Ureter (tissue), 1 donor: ENCODE data around the gene DCTN5. TPM values are rescaled to one million over a fixed set of nuclear protein-coding genes. Genes with fewer than 3 reads are reported as not detected.

Experiments
- DNase-seq: peaks from one replicate; pipeline ENCODE4 v3.0.0-alpha.2; 2020; ENCODE audit warnings: low spot score
- total RNA-seq: library from RNA; stranded (reverse); gene quantifications from one replicate; pipeline ENCODE4 v1.2.4, GENCODE V29; 2023
- donor health status: DM: yes; HTN: yes; CAD: no.

The DCTN5 gene
- total RNA-seq, 1 donor from 2014 or later = 76.8 TPM

- DNase-seq = no peak
These were observed 22.7 kb downstream of the DCTN5 start for GRCh38 chr16:23663918-23664317.

- DNase-seq = no peak
These were observed 25.5 kb downstream of the DCTN5 start for GRCh38 chr16:23666571-23667354.

GRCh38 chr16:23667355-23667659 lies 26.0 kb downstream of the DCTN5 start:
- DNase-seq = no peak

- DNase-seq = no peak
These were observed 27.0 kb downstream of the DCTN5 start for GRCh38 chr16:23668225-23668624.

GRCh38 chr16:23668873-23669272 lies 27.6 kb downstream of the DCTN5 start:
- DNase-seq = no peak

GRCh38 chr16:23670137-23670776 lies 29.0 kb downstream of the DCTN5 start:
- DNase-seq = no peak

GRCh38 chr16:23673971-23674614 lies 32.8 kb downstream of the DCTN5 start:
- no peak for DNase-seq

GRCh38 chr16:23676924-23677480 lies 35.7 kb downstream of the DCTN5 start:
- no peak for DNase-seq

GRCh38 chr16:23678430-23679273 lies 37.4 kb downstream of the DCTN5 start, which contains the start of gene PLK1:
PLK1 (plus strand) TSS chr16:23678889; CDS start chr16:23678933, 44 bp downstream.
- peak; percentile 77 for DNase-seq

- no peak for DNase-seq
These were observed 38.2 kb downstream of the DCTN5 start for GRCh38 chr16:23679274-23679985.

GRCh38 chr16:23679986-23680336 lies 38.7 kb downstream of the DCTN5 start:
- DNase-seq = no peak

GRCh38 chr16:23682181-23682580 lies 40.9 kb downstream of the DCTN5 start:
- DNase-seq = no peak

- no peak for DNase-seq
These were observed 42.2 kb downstream of the DCTN5 start for GRCh38 chr16:23683487-23683886.

- no peak for DNase-seq
These were observed 46.0 kb downstream of the DCTN5 start for GRCh38 chr16:23687034-23687808.

GRCh38 chr16:23689442-23690187 lies 48.3 kb downstream of the DCTN5 start:
- DNase-seq = no peak

- DNase-seq = no peak
These were observed 49.7 kb downstream of the DCTN5 start for GRCh38 chr16:23690771-23691482.

- DNase-seq = no peak
These were observed 50.4 kb downstream of the DCTN5 start for GRCh38 chr16:23691483-23692189.

GRCh38 chr16:23692190-23692837 lies 51.0 kb downstream of the DCTN5 start:
- no peak for DNase-seq
